Prostate gland (tissue), 2 donors: ENCODE results near the gene MYO5B.

Experiments
- POLR2A ChIP-seq: fragments of 450-650 bp; IDR thresholded peaks from one replicate; pipeline ENCODE4 v1.6.1; 2016; ENCODE audit warnings: antibody characterized with exemption, mild to moderate bottlenecking
- POLR2AphosphoS5 ChIP-seq: sonication (generic); formaldehyde crosslinking; IDR thresholded peaks from one replicate; pipeline ENCODE4 v1.6.1; 2017; ENCODE audit warnings: antibody characterized with exemption
- TF ChIP-seq, protein P1 (sequence below), 4 experiments: fragments of 200-600 bp in 2 of 4; fragments of 450-650 bp in 2 of 4; sonication (generic) in 2 of 4; IDR thresholded peaks; 1 replicate in 3 of 4; 2 replicates in 1 of 4; pipeline ENCODE4 v1.5.1; 2016 to 2019; ENCODE audit warnings: antibody characterized with exemption in 4 of 4, mild to moderate bottlenecking in 2 of 4, moderate library complexity in 2 of 4

DNA sequence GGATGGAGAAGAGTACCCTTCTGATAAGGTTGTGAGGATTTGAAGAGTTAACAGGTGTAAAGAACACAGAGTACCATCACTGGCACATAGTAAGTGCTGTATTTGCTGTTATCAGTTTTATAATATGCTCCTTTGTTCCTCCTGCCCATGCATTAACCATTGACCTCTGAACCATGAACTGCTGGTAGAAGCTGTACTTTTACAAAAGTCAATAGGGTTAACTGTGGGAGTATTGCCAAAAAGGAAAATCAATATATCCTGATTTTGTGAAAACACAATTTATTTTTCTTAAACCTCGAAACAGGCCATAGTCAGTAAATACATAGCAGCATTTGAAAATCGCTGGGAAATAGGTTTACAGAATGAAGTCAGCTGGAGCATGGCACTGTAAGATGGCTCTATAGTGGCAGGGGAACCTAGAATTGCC lies 362.7 kb downstream of the MYO5B start:
- TF ChIP-seq, protein P1, sequence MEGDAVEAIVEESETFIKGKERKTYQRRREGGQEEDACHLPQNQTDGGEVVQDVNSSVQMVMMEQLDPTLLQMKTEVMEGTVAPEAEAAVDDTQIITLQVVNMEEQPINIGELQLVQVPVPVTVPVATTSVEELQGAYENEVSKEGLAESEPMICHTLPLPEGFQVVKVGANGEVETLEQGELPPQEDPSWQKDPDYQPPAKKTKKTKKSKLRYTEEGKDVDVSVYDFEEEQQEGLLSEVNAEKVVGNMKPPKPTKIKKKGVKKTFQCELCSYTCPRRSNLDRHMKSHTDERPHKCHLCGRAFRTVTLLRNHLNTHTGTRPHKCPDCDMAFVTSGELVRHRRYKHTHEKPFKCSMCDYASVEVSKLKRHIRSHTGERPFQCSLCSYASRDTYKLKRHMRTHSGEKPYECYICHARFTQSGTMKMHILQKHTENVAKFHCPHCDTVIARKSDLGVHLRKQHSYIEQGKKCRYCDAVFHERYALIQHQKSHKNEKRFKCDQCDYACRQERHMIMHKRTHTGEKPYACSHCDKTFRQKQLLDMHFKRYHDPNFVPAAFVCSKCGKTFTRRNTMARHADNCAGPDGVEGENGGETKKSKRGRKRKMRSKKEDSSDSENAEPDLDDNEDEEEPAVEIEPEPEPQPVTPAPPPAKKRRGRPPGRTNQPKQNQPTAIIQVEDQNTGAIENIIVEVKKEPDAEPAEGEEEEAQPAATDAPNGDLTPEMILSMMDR (IDR thresholded peaks at IDR 0.05), result no peak
- TF ChIP-seq POLR2A (no peak), POLR2AphosphoS5 (no peak)
